SJSA1 (cell line): ENCODE data around the gene NEGR1. TPM values are rescaled to one million over a fixed set of nuclear protein-coding genes. Genes with fewer than 3 reads are reported as not detected.

Experiments
- DNase-seq, 2 experiments: peaks; one replicate each; pipeline ENCODE4 v3.0.0-alpha.2; 2015 to 2020; ENCODE audit warnings: low spot score in 2 of 2, low read depth in 1 of 2
- H3K27ac ChIP-seq: fragments of 250-450 bp; sonication (Bioruptor Pico); 2 replicates; pipeline ENCODE4 v1.5.1; 2020; ENCODE audit warnings: mild to moderate bottlenecking, moderate library complexity
- H3K27me3 ChIP-seq: fragments of 250-450 bp; sonication (Bioruptor Pico); replicated peaks from 2 replicates; pipeline ENCODE4 v1.5.1; 2020; ENCODE audit warnings: mild to moderate bottlenecking, moderate library complexity
- H3K36me3 ChIP-seq: fragments of 250-450 bp; sonication (Bioruptor Pico); 2 replicates; pipeline ENCODE4 v1.5.1; 2020; ENCODE audit warnings: mild to moderate bottlenecking
- H3K4me1 ChIP-seq: fragments of 250-450 bp; sonication (Bioruptor Pico); replicated peaks from 2 replicates; pipeline ENCODE4 v1.6.1; 2021; ENCODE audit warnings: mild to moderate bottlenecking
- H3K4me3 ChIP-seq: fragments of 250-450 bp; sonication (Bioruptor Pico); 2 replicates; pipeline ENCODE4 v1.5.1; 2020; ENCODE audit warnings: mild to moderate bottlenecking
- H3K9me3 ChIP-seq: fragments of 250-450 bp; sonication (Bioruptor Pico); replicated peaks from 2 replicates; pipeline ENCODE4 v1.5.1; 2020; ENCODE audit warnings: mild to moderate bottlenecking
- total RNA-seq: library from RNA; depleted of rRNA; stranded (reverse); fragments of >200 nt; shearing (Covaris generic); gene quantifications from 2 replicates; pipeline ENCODE4 v1.2.3, GENCODE V29; 2014

NEGR1 gene
- total RNA-seq, 1 experiment from 2014 or later, result 1.9 TPM

GRCh38 chr1:72011721-72012120 lies 270.6 kb downstream of the NEGR1 start:
- no peaks in the 10 kb centered on the region for H3K9me3 ChIP-seq

GRCh38 chr1:72010094-72010431 lies 272.3 kb downstream of the NEGR1 start:
- H3K9me3 ChIP-seq, result no peaks in the 10 kb centered on the region
- H3K4me1 ChIP-seq, result no peaks in the 10 kb centered on the region
- DNase-seq, result no peak
- no peak overlapping the region for H3K27ac ChIP-seq
- H3K36me3 ChIP-seq, result no peaks in the 10 kb centered on the region
- no peaks in the 10 kb centered on the region for H3K27me3 ChIP-seq
- no peak overlapping the region for H3K4me3 ChIP-seq

More at GRCh38 chr1:72011721-72012120, 270.6 kb downstream of the NEGR1 start:
- DNase-seq, result no peak
- H3K4me3 ChIP-seq, result no peak overlapping the region
- no peaks in the 10 kb centered on the region for H3K4me1 ChIP-seq
- no peak overlapping the region for H3K27ac ChIP-seq
- H3K36me3 ChIP-seq, result no peaks in the 10 kb centered on the region
- no peaks in the 10 kb centered on the region for H3K27me3 ChIP-seq

- no peak overlapping the region for H3K27ac ChIP-seq
- no peaks in the 10 kb centered on the region for H3K4me1 ChIP-seq
- H3K36me3 ChIP-seq, result no peaks in the 10 kb centered on the region
- no peaks in the 10 kb centered on the region for H3K9me3 ChIP-seq
- no peak overlapping the region for H3K4me3 ChIP-seq
- no peaks in the 10 kb centered on the region for H3K27me3 ChIP-seq
- DNase-seq, result no peak
Measured at GRCh38 chr1:72009173-72010093, 272.9 kb downstream of the NEGR1 start.

DNA sequence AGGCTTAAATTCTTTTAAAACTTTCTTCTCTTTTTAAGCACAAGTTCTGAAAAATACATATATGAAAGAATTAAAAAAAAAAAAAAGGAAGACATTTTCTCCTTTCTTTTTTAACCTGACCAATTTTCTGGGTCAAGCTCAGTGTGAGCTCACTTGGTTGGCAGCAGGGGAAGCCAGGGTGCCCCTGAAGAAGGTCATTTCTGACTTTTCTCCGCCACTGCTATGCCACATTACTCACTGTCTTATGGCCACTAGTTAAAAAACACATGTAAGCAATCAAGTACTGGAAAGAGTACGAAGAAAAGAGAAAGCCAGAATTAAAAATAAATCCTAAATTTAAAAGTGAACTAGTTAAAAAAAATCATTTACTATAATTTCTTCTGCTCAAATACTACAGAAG lies 275.0 kb downstream of the NEGR1 start:
- no peak overlapping the region for H3K4me3 ChIP-seq
- no peaks in the 10 kb centered on the region for H3K9me3 ChIP-seq
- no peaks in the 10 kb centered on the region for H3K4me1 ChIP-seq
- no peaks in the 10 kb centered on the region for H3K27me3 ChIP-seq
- no peaks in the 10 kb centered on the region for H3K36me3 ChIP-seq
- DNase-seq, result no peak
- H3K27ac ChIP-seq, result no peak overlapping the region

DNA sequence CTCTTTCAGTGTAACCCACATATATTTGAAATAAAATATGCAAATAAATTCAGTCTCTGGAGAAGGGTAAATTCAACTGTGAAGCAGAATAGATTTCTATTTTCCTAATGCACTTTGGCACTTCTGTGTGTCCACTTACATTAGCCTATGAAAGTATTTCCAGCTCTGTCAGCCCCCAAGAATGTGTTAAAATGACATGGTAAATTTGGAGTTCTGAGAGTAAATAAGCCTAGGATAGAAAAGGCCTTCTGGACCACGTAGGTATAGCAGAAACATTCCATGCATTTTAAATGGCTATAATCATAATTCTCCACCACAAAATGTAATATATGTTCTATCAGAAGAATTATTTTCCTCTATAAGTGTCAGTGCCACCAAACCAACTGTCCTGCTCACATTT lies 276.2 kb downstream of the NEGR1 start:
- no peak for DNase-seq

GRCh38 chr1:72003092-72003491 lies 279.2 kb downstream of the NEGR1 start:
- H3K9me3 ChIP-seq, result no peaks in the 10 kb centered on the region
- H3K27ac ChIP-seq, result no peak overlapping the region
- no peak overlapping the region for H3K4me3 ChIP-seq
- no peaks in the 10 kb centered on the region for H3K4me1 ChIP-seq
- no peaks in the 10 kb centered on the region for H3K27me3 ChIP-seq
- DNase-seq, result no peak
- no peaks in the 10 kb centered on the region for H3K36me3 ChIP-seq

More for the DNA sequence above, 276.2 kb downstream of the NEGR1 start:
- Histone ChIP-seq H3K4me1 (no peaks in the 10 kb centered on the region), H3K36me3 (no peaks in the 10 kb centered on the region), H3K4me3 (no peak overlapping the region), H3K9me3 (no peaks in the 10 kb centered on the region), H3K27me3 (no peaks in the 10 kb centered on the region), H3K27ac (no peak overlapping the region)

- no peaks in the 10 kb centered on the region for H3K9me3 ChIP-seq
- H3K27ac ChIP-seq, result no peak overlapping the region
- H3K4me1 ChIP-seq, result no peaks in the 10 kb centered on the region
- H3K27me3 ChIP-seq, result no peaks in the 10 kb centered on the region
- no peaks in the 10 kb centered on the region for H3K36me3 ChIP-seq
- no peak for DNase-seq
- H3K4me3 ChIP-seq, result no peak overlapping the region
Measured at GRCh38 chr1:72000809-72001208, 281.5 kb downstream of the NEGR1 start.

GRCh38 chr1:71994646-71995045 lies 287.7 kb downstream of the NEGR1 start:
- H3K9me3 ChIP-seq, result no peaks in the 10 kb centered on the region
- H3K27ac ChIP-seq, result no peak overlapping the region
- no peaks in the 10 kb centered on the region for H3K27me3 ChIP-seq
- no peaks in the 10 kb centered on the region for H3K36me3 ChIP-seq
- no peak for DNase-seq
- no peaks in the 10 kb centered on the region for H3K4me1 ChIP-seq
- no peak overlapping the region for H3K4me3 ChIP-seq

- Histone ChIP-seq H3K9me3 (no peaks in the 10 kb centered on the region), H3K27me3 (no peaks in the 10 kb centered on the region), H3K27ac (no peak overlapping the region), H3K4me1 (no peaks in the 10 kb centered on the region), H3K4me3 (no peak overlapping the region), H3K36me3 (no peaks in the 10 kb centered on the region)
- no peak for DNase-seq
Measured at GRCh38 chr1:71987181-71987580, 295.2 kb downstream of the NEGR1 start.

DNA sequence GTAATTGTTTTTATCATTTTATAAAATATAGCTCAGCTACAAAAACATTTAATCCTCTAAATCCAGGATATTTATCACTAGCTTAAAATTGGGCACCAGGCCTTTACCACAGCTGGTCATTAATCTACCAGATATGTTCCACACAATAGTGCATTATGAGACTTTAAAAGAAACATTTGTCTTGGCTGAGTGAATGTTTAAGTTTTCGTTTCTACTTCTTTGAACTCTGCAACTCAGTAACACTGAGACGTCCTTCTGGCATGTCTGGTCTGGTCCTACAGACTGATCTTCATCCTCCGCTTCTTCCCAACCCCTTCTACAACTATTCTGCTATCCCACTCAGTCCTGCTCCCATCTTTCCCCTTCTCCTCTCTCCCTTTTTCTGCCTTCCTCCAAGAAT lies 296.2 kb downstream of the NEGR1 start:
- DNase-seq, result no peak
- no peaks in the 10 kb centered on the region for H3K27me3 ChIP-seq
- H3K36me3 ChIP-seq, result no peaks in the 10 kb centered on the region

DNA sequence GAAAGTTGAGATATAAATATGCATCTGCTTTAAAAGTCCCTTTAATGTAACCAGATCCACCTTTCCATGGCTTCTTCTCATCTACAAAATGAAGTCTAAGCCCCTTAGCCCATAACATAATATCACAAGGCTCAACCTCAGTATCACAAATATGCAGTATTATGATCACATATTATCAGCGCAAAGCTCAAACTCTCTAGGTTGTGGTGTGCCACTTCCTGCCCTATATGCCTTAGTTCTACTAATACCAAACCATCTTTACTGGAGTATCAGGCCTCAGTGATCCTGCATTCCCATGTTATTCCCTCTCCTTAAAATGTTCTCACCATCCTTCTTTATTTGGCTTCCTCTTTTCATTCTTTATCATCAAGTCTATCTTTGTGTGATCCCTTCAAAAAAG lies 301.8 kb downstream of the NEGR1 start:
- H3K9me3 ChIP-seq, result no peaks in the 10 kb centered on the region
- no peaks in the 10 kb centered on the region for H3K27me3 ChIP-seq
- DNase-seq, result no peak
- H3K4me1 ChIP-seq, result no peaks in the 10 kb centered on the region
- no peaks in the 10 kb centered on the region for H3K36me3 ChIP-seq
- no peak overlapping the region for H3K27ac ChIP-seq
- H3K4me3 ChIP-seq, result no peak overlapping the region

More for the DNA sequence above, 296.2 kb downstream of the NEGR1 start:
- Histone ChIP-seq H3K4me3 (no peak overlapping the region), H3K4me1 (no peaks in the 10 kb centered on the region), H3K9me3 (no peaks in the 10 kb centered on the region), H3K27ac (no peak overlapping the region)

DNA sequence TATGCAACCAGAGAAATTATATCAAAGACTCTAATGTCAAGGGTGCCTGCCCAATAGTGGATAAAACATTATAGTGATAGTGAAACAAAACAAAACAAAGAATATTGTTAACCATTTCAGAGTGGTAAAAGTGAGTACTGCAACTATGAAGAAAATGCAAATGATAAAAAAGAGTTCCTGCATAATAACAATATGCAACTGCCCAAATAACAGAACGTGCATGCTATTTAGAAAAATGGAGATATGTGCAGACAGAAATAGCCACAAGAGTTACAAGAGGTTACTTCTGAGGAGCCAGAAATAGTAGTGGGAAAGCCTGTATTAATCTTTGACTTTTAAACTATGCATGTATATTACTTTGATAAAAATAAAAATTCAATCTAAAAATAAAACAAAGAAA lies 302.5 kb downstream of the NEGR1 start:
- Histone ChIP-seq H3K4me3 (no peak overlapping the region), H3K4me1 (no peaks in the 10 kb centered on the region)
- DNase-seq, result no peak

DNA sequence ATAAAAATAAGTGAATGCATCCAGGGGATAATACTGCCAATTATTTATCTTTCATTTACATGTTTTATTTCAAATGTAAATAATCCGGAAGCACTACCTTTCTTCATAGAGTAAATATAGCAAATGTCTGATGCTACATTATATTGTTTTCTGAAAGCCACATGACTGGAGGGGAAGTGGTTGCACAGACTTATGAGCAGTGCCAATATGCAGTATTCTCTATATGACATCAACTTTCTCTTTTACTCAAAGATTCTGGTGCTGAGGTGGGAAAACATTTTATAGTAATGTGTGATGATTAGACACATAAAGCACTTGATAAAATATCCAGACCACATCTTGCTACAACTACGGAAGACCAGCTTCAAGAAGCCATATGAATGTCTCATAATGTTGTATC lies 314.7 kb downstream of the NEGR1 start:
- no peaks in the 10 kb centered on the region for H3K9me3 ChIP-seq

More for the DNA sequence above, 302.5 kb downstream of the NEGR1 start:
- no peaks in the 10 kb centered on the region for H3K36me3 ChIP-seq
- H3K27me3 ChIP-seq, result no peaks in the 10 kb centered on the region
- H3K9me3 ChIP-seq, result no peaks in the 10 kb centered on the region
- no peak overlapping the region for H3K27ac ChIP-seq

GRCh38 chr1:71964188-71964587 lies 318.2 kb downstream of the NEGR1 start:
- H3K27me3 ChIP-seq, result no peaks in the 10 kb centered on the region
- H3K36me3 ChIP-seq, result no peaks in the 10 kb centered on the region
- no peak overlapping the region for H3K27ac ChIP-seq
- H3K4me3 ChIP-seq, result no peak overlapping the region
- no peak for DNase-seq
- H3K4me1 ChIP-seq, result no peaks in the 10 kb centered on the region
- H3K9me3 ChIP-seq, result no peaks in the 10 kb centered on the region

More for the DNA sequence above, 314.7 kb downstream of the NEGR1 start:
- no peak for DNase-seq
- no peaks in the 10 kb centered on the region for H3K27me3 ChIP-seq
- H3K27ac ChIP-seq, result no peak overlapping the region
- no peak overlapping the region for H3K4me3 ChIP-seq
- H3K4me1 ChIP-seq, result no peaks in the 10 kb centered on the region
- H3K36me3 ChIP-seq, result no peaks in the 10 kb centered on the region
